HepG2 (cell line): Measurements from ENCODE around the gene NUBP1. TPM values are rescaled to one million over a fixed set of nuclear protein-coding genes. Genes with fewer than 3 reads are reported as not detected.
A peak's percentile ranks its signal among the peaks of the same experiment; 100 is the strongest.

Source experiments
- AKAP8 ChIP-seq: sonication (generic); formaldehyde crosslinking; IDR thresholded peaks from 2 replicates; pipeline ENCODE4 v1.5.1; 2020; ENCODE audit warnings: mild to moderate bottlenecking, missing genetic modification reagents
- HIC2 ChIP-seq: sonication (generic); formaldehyde crosslinking; IDR thresholded peaks from 2 replicates; pipeline ENCODE4 v1.9.0; 2022; ENCODE audit warnings: low read depth, missing genetic modification reagents
- ISL2 ChIP-seq: sonication (generic); formaldehyde crosslinking; IDR thresholded peaks from 2 replicates; pipeline ENCODE4 v1.5.0; 2020; ENCODE audit warnings: missing genetic modification reagents
- KAT2B ChIP-seq: fragments of 150-350 bp; IDR thresholded peaks from 2 replicates; pipeline ENCODE4 v1.6.1; 2014; ENCODE audit warnings: low read depth, low read length, borderline replicate concordance
- PRDM4 ChIP-seq: sonication (generic); formaldehyde crosslinking; IDR thresholded peaks from 2 replicates; pipeline ENCODE4 v1.9.0; 2021; ENCODE audit warnings: missing genetic modification reagents, borderline replicate concordance
- RXRB ChIP-seq: IDR thresholded peaks from 2 replicates; pipeline ENCODE4 v1.6.1; 2016; ENCODE audit warnings: borderline replicate concordance, missing genetic modification reagents, missing compliant biosample characterization
- SCMH1 ChIP-seq: sonication (generic); formaldehyde crosslinking; IDR thresholded peaks from 2 replicates; pipeline ENCODE4 v1.9.0; 2021; ENCODE audit warnings: missing genetic modification reagents, mild to moderate bottlenecking, borderline replicate concordance
- TAF1 ChIP-seq: sonication (generic); formaldehyde crosslinking; IDR thresholded peaks from 2 replicates; pipeline ENCODE4 v1.4.0; 2020; ENCODE audit warnings: missing genetic modification reagents
- TBX2 ChIP-seq: sonication (generic); formaldehyde crosslinking; IDR thresholded peaks from 2 replicates; pipeline ENCODE4 v1.5.0; 2020; ENCODE audit warnings: missing genetic modification reagents, mild to moderate bottlenecking, borderline replicate concordance
- TMF1 ChIP-seq: sonication (generic); formaldehyde crosslinking; IDR thresholded peaks from 2 replicates; pipeline ENCODE4 v1.8.1; 2022; ENCODE audit warnings: low read depth, missing genetic modification reagents
- XRCC5 ChIP-seq: fragments of 200-400 bp; formaldehyde crosslinking; optimal IDR thresholded peaks from 2 replicates; pipeline ENCODE3; 2017; ENCODE audit warnings: mild to moderate bottlenecking, low read length
- ZBTB14 ChIP-seq: sonication (generic); formaldehyde crosslinking; IDR thresholded peaks from 2 replicates; pipeline ENCODE4 v1.4.0; 2020; ENCODE audit warnings: missing genetic modification reagents
- ZFP91 ChIP-seq: sonication (generic); formaldehyde crosslinking; IDR thresholded peaks from 2 replicates; pipeline ENCODE4 v1.9.0; 2022; ENCODE audit warnings: missing genetic modification reagents, mild to moderate bottlenecking, borderline replicate concordance
- ZFY ChIP-seq: sonication (generic); formaldehyde crosslinking; IDR thresholded peaks from 2 replicates; pipeline ENCODE4 v1.4.0; 2020; ENCODE audit warnings: missing genetic modification reagents
- ZNF350 ChIP-seq: sonication (generic); formaldehyde crosslinking; IDR thresholded peaks from 2 replicates; pipeline ENCODE4 v1.4.0; 2020; ENCODE audit warnings: mild to moderate bottlenecking, low read depth, missing genetic modification reagents, borderline replicate concordance
- ZNF460 ChIP-seq: sonication (generic); formaldehyde crosslinking; IDR thresholded peaks from 2 replicates; pipeline ENCODE4 v1.5.1; 2020; ENCODE audit warnings: missing genetic modification reagents, mild to moderate bottlenecking, borderline replicate concordance
- ZNF580 ChIP-seq: IDR thresholded peaks from 2 replicates; pipeline ENCODE4 v1.6.1; 2016; ENCODE audit warnings: low read depth, borderline replicate concordance
- ZNF710 ChIP-seq: sonication (generic); formaldehyde crosslinking; IDR thresholded peaks from 2 replicates; pipeline ENCODE4 v1.5.0; 2020; ENCODE audit warnings: mild to moderate bottlenecking, missing genetic modification reagents, borderline replicate concordance
- ZNF891 ChIP-seq: sonication (generic); formaldehyde crosslinking; IDR thresholded peaks from 2 replicates; pipeline ENCODE4 v1.5.0; 2020; ENCODE audit warnings: mild to moderate bottlenecking, missing genetic modification reagents
- polyA plus RNA-seq, 8 experiments: library from polyadenylated mRNA; depleted of rRNA in 3 of 8; stranded (reverse) in 7 of 8; unstranded in 1 of 8; fragments of >200 nt; fragmentation: Illumina TruSeq in 4 of 8; extraction: Trizol in 4 of 8; gene quantifications; 2 replicates each; pipeline versions ENCODE4 v1.2.1 to v1.2.3, GENCODE V29; 2011 to 2016; ENCODE audit warnings: low read depth in 4 of 8, missing spikeins in 1 of 8, mixed read lengths in 1 of 8; ENCODE audit not compliant: insufficient read depth in 1 of 8
- total RNA-seq, 5 experiments: library from RNA; depleted of rRNA; stranded (reverse); fragments of >200 nt; fragmentation: Illumina TruSeq; extraction: Trizol; gene quantifications; 2 replicates each; pipeline ENCODE4 v1.2.3, GENCODE V29; 2016; ENCODE audit warnings: low read depth in 1 of 5

The NUBP1 gene
- total and polyA plus RNA-seq, 2 of the 13 experiments (the other 11 are each of a cell fraction or from before 2014, with no cell fraction given) = 53.5 to 70.4 TPM

GRCh38 chr16:10738231-10739077 is 5.2 kb upstream of the NUBP1 start (continued):
- no peak for TF ChIP-seq HIC2 (CRISPR knock-in tag)
- TF ChIP-seq ZNF891 (CRISPR knock-in tag) = no peak
- no peak for TF ChIP-seq ZNF350
- peak; percentile 88 for TF ChIP-seq RXRB
- no peak for TF ChIP-seq TAF1 (CRISPR knock-in tag)
- peak; percentile 50; the same call in 1 of the 2 replicates for TF ChIP-seq TBX2 (CRISPR knock-in tag)
- TF ChIP-seq ZBTB14 (CRISPR knock-in tag) = 0 out of 2 replicates have a peak, but pooled peaks have one; percentile 27
- TF ChIP-seq ISL2 = no peak
- TF ChIP-seq XRCC5 = no peak
- TF ChIP-seq ZNF460 = peak; percentile 46; the same call in 1 of the 2 replicates
- peak; percentile 50 for TF ChIP-seq ZFY (CRISPR knock-in tag)
- no peak for TF ChIP-seq ZFP91 (CRISPR knock-in tag)
- TF ChIP-seq ZNF580 = no peak
- peak; percentile 73; the same call in 1 of the 2 replicates for TF ChIP-seq ZNF710 (CRISPR knock-in tag)
- TF ChIP-seq KAT2B = no peak
- no peak for TF ChIP-seq SCMH1 (CRISPR knock-in tag)
- TF ChIP-seq TMF1 (CRISPR knock-in tag) = no peak
- no peak for TF ChIP-seq PRDM4 (CRISPR knock-in tag)
- TF ChIP-seq AKAP8 (CRISPR knock-in tag) = no peak
